A549 (cell line): ENCODE measurements around the gene SEMA3B.

Experiments used
- CEBPB ChIP-seq, 2 experiments: fragments of >200 bp in 1 of 2; sonication (Bioruptor Twin) in 1 of 2; formaldehyde crosslinking in 1 of 2; IDR thresholded peaks; 2 replicates each; pipeline ENCODE4 v1.6.1; 2012 to 2016
- CHD4 ChIP-seq: fragments of 200-600 bp; sonication (generic); IDR thresholded peaks from 2 replicates; pipeline ENCODE4 v1.6.1; 2016; ENCODE audit warnings: antibody characterized with exemption, mild to moderate bottlenecking, borderline replicate concordance
- EP300 ChIP-seq, 2 experiments: fragments of >200 bp; sonication (Bioruptor Twin); formaldehyde crosslinking; IDR thresholded peaks; 2 replicates in 1 of 2; 3 replicates in 1 of 2; pipeline ENCODE4 v1.6.1; 2016 to 2017
- ESRRA ChIP-seq: fragments of 150-350 bp; IDR thresholded peaks from 2 replicates; pipeline ENCODE4 v1.6.1; 2014; ENCODE audit warnings: mild to moderate bottlenecking, low read length, borderline replicate concordance
- GATA3 ChIP-seq: IDR thresholded peaks from 2 replicates; pipeline ENCODE4 v1.6.1; 2012; ENCODE audit warnings: borderline replicate concordance
- HEYL ChIP-seq: fragments of 250-450 bp; sonication (Bioruptor Pico); IDR thresholded peaks from 2 replicates; pipeline ENCODE4 v1.8.0; 2021; ENCODE audit warnings: mild to moderate bottlenecking, moderate library complexity
- NFE2L2 ChIP-seq: fragments of 150-350 bp; conservative IDR thresholded peaks from 2 replicates; pipeline ENCODE4 v1.6.1; 2014; ENCODE audit warnings: low read length
- PBX3 ChIP-seq: IDR thresholded peaks from 2 replicates; pipeline ENCODE4 v1.6.1; 2012
- TF ChIP-seq, protein P1 (sequence below): IDR thresholded peaks from 2 replicates; pipeline ENCODE4 v1.6.1; 2012
- TF ChIP-seq, protein P2 (sequence below): fragments of >200 bp; sonication (Bioruptor Twin); formaldehyde crosslinking; IDR thresholded peaks from 3 replicates; pipeline ENCODE4 v1.5.1; 2016

- TF ChIP-seq EP300 (IDR thresholded peaks at IDR 0.05) (no peak), ESRRA (no peak), HEYL (CRISPR knock-in tag) (no peak), PBX3 (no peak), CHD4 (no peak), NFE2L2 (no peak), CEBPB (IDR thresholded peaks at IDR 0.05) (no peak), GATA3 (no peak)
- TF ChIP-seq, protein P1, sequence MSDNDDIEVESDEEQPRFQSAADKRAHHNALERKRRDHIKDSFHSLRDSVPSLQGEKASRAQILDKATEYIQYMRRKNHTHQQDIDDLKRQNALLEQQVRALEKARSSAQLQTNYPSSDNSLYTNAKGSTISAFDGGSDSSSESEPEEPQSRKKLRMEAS = peak; percentile 31; the same call in 1 of the 2 replicates
- TF ChIP-seq, protein P2, sequence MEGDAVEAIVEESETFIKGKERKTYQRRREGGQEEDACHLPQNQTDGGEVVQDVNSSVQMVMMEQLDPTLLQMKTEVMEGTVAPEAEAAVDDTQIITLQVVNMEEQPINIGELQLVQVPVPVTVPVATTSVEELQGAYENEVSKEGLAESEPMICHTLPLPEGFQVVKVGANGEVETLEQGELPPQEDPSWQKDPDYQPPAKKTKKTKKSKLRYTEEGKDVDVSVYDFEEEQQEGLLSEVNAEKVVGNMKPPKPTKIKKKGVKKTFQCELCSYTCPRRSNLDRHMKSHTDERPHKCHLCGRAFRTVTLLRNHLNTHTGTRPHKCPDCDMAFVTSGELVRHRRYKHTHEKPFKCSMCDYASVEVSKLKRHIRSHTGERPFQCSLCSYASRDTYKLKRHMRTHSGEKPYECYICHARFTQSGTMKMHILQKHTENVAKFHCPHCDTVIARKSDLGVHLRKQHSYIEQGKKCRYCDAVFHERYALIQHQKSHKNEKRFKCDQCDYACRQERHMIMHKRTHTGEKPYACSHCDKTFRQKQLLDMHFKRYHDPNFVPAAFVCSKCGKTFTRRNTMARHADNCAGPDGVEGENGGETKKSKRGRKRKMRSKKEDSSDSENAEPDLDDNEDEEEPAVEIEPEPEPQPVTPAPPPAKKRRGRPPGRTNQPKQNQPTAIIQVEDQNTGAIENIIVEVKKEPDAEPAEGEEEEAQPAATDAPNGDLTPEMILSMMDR = no peak
Measured at GRCh38 chr3:50235716-50236483, 33.0 kb upstream of the SEMA3B start, which contains the start of gene GNAI2.
